ENCODE results near the gene CINP. TPM values are rescaled to one million over a fixed set of nuclear protein-coding genes. Genes with fewer than 3 reads are reported as not detected.

The CINP gene
- total and polyA plus RNA-seq, 4 donors, result 31.5 to 47.3 (median 41.1) TPM

- 97% methylated on average over 14 of the region's 14 CpGs for WGBS (ENCODE audit: insufficient coverage)
- Histone ChIP-seq H3K4me3 (ENCODE audit: low read depth, low read length) (no peak overlapping the region), H3K36me3 (ENCODE audit: control insufficient read depth, insufficient read depth, low read length) (peaks cover 25% of the 10 kb centered on the region), H3K27ac (ENCODE audit: low read depth, low read length) (no peak overlapping the region), H3K4me1 (ENCODE audit: control insufficient read depth, insufficient read depth, low read length) (no peaks in the 10 kb centered on the region), H3K27me3 (ENCODE audit: control insufficient read depth, insufficient read depth, low read length) (no peaks in the 10 kb centered on the region), H3K9me3 (ENCODE audit: control insufficient read depth, insufficient read depth, low read length) (no peaks in the 10 kb centered on the region)
- DNase-seq (ENCODE audit: low read depth in 4 of 6, low spot score in 6 of 6), result no peak
These were observed 36.1 kb downstream of the CINP start for GRCh38 chr14:102326583-102326982.

DNA sequence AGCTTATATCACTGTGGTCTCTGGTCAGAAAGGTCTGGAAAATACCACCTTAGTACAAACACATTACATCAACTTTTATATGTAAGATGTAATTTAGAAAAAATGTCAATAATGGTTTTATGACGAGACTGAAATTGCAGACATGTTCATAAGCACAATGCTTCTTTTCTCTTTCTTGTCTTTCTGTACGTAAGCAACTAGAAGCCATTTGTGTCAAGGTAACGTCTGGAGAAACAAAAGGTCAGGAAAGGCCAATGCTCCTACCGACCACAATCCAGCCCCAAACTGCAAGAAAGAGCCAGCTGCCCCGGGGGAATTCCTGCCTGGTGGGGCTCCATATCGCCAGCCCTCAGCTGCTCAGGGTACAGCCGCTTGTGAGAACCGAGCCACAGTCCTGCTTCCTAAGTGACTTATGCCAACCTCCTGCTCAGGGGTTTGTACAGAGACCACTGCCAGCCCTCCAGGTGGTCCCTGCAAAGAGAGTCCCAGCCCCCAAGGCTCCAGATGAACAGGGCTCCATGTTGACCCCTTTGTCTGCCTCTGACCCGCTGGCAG is 36.8 kb downstream of the CINP start:
- WGBS (ENCODE audit: insufficient coverage), result 78% methylated on average over 7 of the region's 9 CpGs
- H3K36me3 ChIP-seq (ENCODE audit: control insufficient read depth, insufficient read depth, low read length), result peaks cover 24% of the 10 kb centered on the region
- no peak for DNase-seq (ENCODE audit: low read depth in 4 of 6, low spot score in 6 of 6)
- no peaks in the 10 kb centered on the region for H3K27me3 ChIP-seq (ENCODE audit: control insufficient read depth, insufficient read depth, low read length)
- no peak overlapping the region for H3K27ac ChIP-seq (ENCODE audit: low read depth, low read length)
- H3K4me1 ChIP-seq (ENCODE audit: control insufficient read depth, insufficient read depth, low read length), result peaks cover 5% of the 10 kb centered on the region
- no peak overlapping the region for H3K4me3 ChIP-seq (ENCODE audit: low read depth, low read length)
- no peaks in the 10 kb centered on the region for H3K9me3 ChIP-seq (ENCODE audit: control insufficient read depth, insufficient read depth, low read length)

- no peaks in the 10 kb centered on the region for H3K9me3 ChIP-seq (ENCODE audit: control insufficient read depth, insufficient read depth, low read length)
- DNase-seq (ENCODE audit: low read depth in 4 of 6, low spot score in 6 of 6), result peak in 2 of 6 donors; percentile 64 to 81
- H3K36me3 ChIP-seq (ENCODE audit: control insufficient read depth, insufficient read depth, low read length), result peaks cover 21% of the 10 kb centered on the region
- WGBS (ENCODE audit: insufficient coverage), result 40% methylated on average over 6 of the region's 8 CpGs
- H3K27ac ChIP-seq (ENCODE audit: low read depth, low read length), result no peak overlapping the region
- H3K27me3 ChIP-seq (ENCODE audit: control insufficient read depth, insufficient read depth, low read length), result no peaks in the 10 kb centered on the region
- H3K4me1 ChIP-seq (ENCODE audit: control insufficient read depth, insufficient read depth, low read length), result peaks cover 27% of the 10 kb centered on the region
- H3K4me3 ChIP-seq (ENCODE audit: low read depth, low read length), result no peak overlapping the region
These were observed 39.6 kb downstream of the CINP start for GRCh38 chr14:102323102-102323501.

- no peak overlapping the region for H3K4me3 ChIP-seq (ENCODE audit: low read depth, low read length)
- 100% methylated on average over 3 of the region's 12 CpGs for WGBS (ENCODE audit: insufficient coverage)
- H3K36me3 ChIP-seq (ENCODE audit: control insufficient read depth, insufficient read depth, low read length), result peaks cover 18% of the 10 kb centered on the region
- H3K27ac ChIP-seq (ENCODE audit: low read depth, low read length), result no peak overlapping the region
- H3K4me1 ChIP-seq (ENCODE audit: control insufficient read depth, insufficient read depth, low read length), result peaks cover 38% of the 10 kb centered on the region
- H3K27me3 ChIP-seq (ENCODE audit: control insufficient read depth, insufficient read depth, low read length), result no peaks in the 10 kb centered on the region
- no peak for DNase-seq (ENCODE audit: low read depth in 4 of 6, low spot score in 6 of 6)
- H3K9me3 ChIP-seq (ENCODE audit: control insufficient read depth, insufficient read depth, low read length), result no peaks in the 10 kb centered on the region
These were observed 41.0 kb downstream of the CINP start for GRCh38 chr14:102321456-102322422.

DNA sequence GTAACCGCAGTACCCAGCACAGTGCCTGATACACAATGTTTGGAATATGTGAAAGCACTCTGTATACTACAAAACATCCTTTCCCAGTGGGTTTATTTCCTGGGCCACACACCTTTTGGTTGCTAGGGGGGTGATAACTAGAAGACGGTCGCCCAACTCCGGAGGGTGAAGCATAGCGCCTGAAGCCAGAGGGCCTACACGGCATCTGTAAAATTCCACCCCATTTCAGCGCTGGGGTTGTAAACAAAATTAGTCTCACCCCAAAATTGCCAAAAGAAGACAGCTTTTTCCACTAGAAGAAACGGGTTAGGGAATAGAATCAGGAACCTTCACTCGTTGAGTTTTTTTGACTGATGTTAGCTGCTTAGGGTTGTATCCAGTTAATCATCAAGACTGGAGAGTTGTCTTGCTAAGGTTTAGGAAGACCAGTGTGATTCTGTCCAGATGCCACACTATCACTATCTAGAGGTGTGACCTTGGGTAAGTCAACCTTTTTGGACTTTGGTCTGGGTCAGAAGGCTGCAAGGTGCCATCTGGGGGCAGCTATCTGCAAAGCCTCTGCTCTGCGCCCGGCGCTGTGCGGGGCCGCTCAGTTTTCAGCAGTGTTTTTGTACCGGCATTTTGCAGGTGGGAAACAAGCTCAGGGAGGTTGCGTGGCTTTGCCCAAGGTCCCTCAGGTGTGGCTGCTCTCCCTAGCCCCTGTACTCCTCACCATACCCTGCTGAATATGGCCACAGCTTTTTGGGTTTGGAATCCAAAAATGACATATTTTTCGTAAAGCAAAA is 41.8 kb downstream of the CINP start:
- 88% methylated on average over 7 of the region's 17 CpGs for WGBS (ENCODE audit: insufficient coverage)
- H3K4me3 ChIP-seq (ENCODE audit: low read depth, low read length), result peak overlapping the region; percentile 84
- H3K27ac ChIP-seq (ENCODE audit: low read depth, low read length), result peak overlapping the region; percentile 91
- DNase-seq (ENCODE audit: low read depth in 4 of 6, low spot score in 6 of 6), result no peak
- no peaks in the 10 kb centered on the region for H3K27me3 ChIP-seq (ENCODE audit: control insufficient read depth, insufficient read depth, low read length)
- peaks cover 11% of the 10 kb centered on the region for H3K36me3 ChIP-seq (ENCODE audit: control insufficient read depth, insufficient read depth, low read length)
- H3K4me1 ChIP-seq (ENCODE audit: control insufficient read depth, insufficient read depth, low read length), result peaks cover 45% of the 10 kb centered on the region
- H3K9me3 ChIP-seq (ENCODE audit: control insufficient read depth, insufficient read depth, low read length), result no peaks in the 10 kb centered on the region

DNA sequence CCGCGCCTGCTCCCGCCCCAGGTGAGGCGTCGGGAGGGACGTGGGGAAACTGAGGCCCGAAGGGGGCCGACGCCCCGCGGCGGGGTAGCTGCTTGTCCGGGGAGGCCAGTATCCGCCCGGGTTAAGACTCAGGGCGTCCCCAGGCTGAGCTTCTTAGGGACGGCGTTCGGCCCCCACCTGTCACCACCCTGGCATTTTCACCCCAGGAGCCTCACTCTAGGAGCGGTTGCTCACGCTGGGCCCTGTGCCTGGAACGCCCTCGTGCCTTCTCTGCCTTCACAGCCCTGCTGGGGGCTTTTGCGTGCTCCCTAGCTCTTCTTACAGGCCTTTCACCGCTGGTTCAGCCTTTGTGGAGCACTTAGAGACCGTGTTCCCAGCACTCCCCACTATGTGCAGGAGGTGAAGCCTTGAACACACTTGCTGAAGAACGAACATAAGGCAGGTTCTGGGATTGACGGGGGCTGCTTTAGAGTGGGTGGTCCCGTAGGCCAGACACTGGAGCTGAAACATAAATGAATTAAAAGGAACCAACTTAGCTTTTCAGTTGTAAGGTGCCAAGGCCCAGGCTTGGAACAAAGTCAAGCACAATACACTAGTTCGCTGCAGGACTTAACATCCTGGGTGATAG is 42.5 kb downstream of the CINP start:
- H3K36me3 ChIP-seq (ENCODE audit: control insufficient read depth, insufficient read depth, low read length), result peaks cover 10% of the 10 kb centered on the region
- peak overlapping the region; percentile 84 for H3K4me3 ChIP-seq (ENCODE audit: low read depth, low read length)
- no peaks in the 10 kb centered on the region for H3K9me3 ChIP-seq (ENCODE audit: control insufficient read depth, insufficient read depth, low read length)
- DNase-seq (ENCODE audit: low read depth in 4 of 6, low spot score in 6 of 6), result peak in 2 of 6 donors; percentile 56 to 66
- no peaks in the 10 kb centered on the region for H3K27me3 ChIP-seq (ENCODE audit: control insufficient read depth, insufficient read depth, low read length)
- peak overlapping the region; percentile 91 for H3K27ac ChIP-seq (ENCODE audit: low read depth, low read length)
- 2% methylated on average over 29 of the region's 30 CpGs for WGBS (ENCODE audit: insufficient coverage)
- peaks cover 53% of the 10 kb centered on the region for H3K4me1 ChIP-seq (ENCODE audit: control insufficient read depth, insufficient read depth, low read length)

DNA sequence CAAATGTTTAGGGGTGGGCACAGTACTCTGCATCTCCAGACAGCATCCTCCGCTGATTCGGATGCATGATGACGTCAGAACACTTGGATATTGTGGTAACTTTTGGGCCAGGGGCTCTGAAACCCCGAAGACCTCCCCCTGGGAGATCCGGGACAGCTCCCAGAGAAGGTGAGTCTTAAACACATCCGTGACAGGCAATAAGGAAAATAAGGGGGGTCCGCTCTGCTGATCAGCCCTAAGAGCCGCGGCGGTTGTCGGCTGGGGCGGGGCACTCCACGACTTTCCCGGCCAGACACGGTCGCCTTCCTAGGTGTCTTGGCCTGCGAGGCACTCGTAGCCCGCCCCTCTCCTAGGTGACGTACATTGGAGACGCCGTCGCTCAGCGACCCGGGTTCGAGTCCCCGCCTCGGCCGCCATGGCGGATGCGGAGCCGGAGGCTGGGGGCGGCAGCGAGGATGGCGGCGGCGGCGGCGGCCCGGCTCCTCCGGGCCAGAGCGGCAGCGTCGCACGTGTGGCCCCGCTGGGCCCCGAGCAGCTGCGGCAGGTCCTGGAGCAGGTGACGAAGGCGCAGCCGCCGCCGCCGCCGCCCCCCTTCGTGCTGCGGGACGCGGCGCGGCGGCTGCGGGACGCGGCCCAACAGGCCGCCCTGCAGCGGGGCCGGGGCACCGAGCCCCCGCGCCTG is 43.2 kb downstream of the CINP start, which contains the start of gene ZNF839:
Gene ZNF839, plus strand, starts transcription at position 396 of the 682 bp plus-strand sequence. Its CDS starts 20 bp downstream, at position 416.
- Histone ChIP-seq H3K4me3 (ENCODE audit: low read depth, low read length) (peak within 1 kb of the TSS; percentile 84), H3K4me1 (ENCODE audit: control insufficient read depth, insufficient read depth, low read length) (peaks cover 57% of the 10 kb centered on the region), H3K36me3 (ENCODE audit: control insufficient read depth, insufficient read depth, low read length) (peaks cover 8% of the 10 kb centered on the region), H3K9me3 (ENCODE audit: control insufficient read depth, insufficient read depth, low read length) (no peaks in the 10 kb centered on the region), H3K27ac (ENCODE audit: low read depth, low read length) (peak within 1 kb of the TSS; percentile 91), H3K27me3 (ENCODE audit: control insufficient read depth, insufficient read depth, low read length) (no peaks in the 10 kb centered on the region)
- under 1% methylated on average over 71 of the region's 71 CpGs for WGBS (ENCODE audit: insufficient coverage)
- DNase-seq (ENCODE audit: low read depth in 4 of 6, low spot score in 6 of 6), result peak in 4 of 6 donors; percentile 84 to 97 (median 92)

GRCh38 chr14:102318781-102319276 is 43.9 kb downstream of the CINP start:
- H3K9me3 ChIP-seq (ENCODE audit: control insufficient read depth, insufficient read depth, low read length), result no peaks in the 10 kb centered on the region
- 100% methylated on average over 1 of the region's 15 CpGs for WGBS (ENCODE audit: insufficient coverage)
- peaks cover 63% of the 10 kb centered on the region for H3K4me1 ChIP-seq (ENCODE audit: control insufficient read depth, insufficient read depth, low read length)
- H3K27me3 ChIP-seq (ENCODE audit: control insufficient read depth, insufficient read depth, low read length), result no peaks in the 10 kb centered on the region
- peaks cover 6% of the 10 kb centered on the region for H3K36me3 ChIP-seq (ENCODE audit: control insufficient read depth, insufficient read depth, low read length)
- H3K4me3 ChIP-seq (ENCODE audit: low read depth, low read length), result peak overlapping the region; percentile 84
- H3K27ac ChIP-seq (ENCODE audit: low read depth, low read length), result peak overlapping the region; percentile 91
- DNase-seq (ENCODE audit: low read depth in 4 of 6, low spot score in 6 of 6), result no peak

Measured in spinal cord (tissue), 10 donors.